Fibroblast of the aortic adventitia (primary cell): ENCODE results near the gene RARG. TPM values are rescaled to one million over a fixed set of nuclear protein-coding genes. Genes with fewer than 3 reads are reported as not detected.
A peak's percentile ranks its signal among the peaks of the same experiment; 100 is the strongest.

ENCODE experiments used
- DNase-seq: peaks from one replicate; pipeline ENCODE4 v3.0.0-alpha.2; 2010; ENCODE audit warnings: low read depth
- H3K4me3 ChIP-seq: 2 replicates; pipeline ENCODE4 v1.5.1; 2011; ENCODE audit warnings: low read depth, mild to moderate bottlenecking, control low read depth, low read length, moderate library complexity
- total RNA-seq: library from RNA; depleted of rRNA; stranded (reverse); fragments of >200 nt; gene quantifications from 2 replicates; pipeline ENCODE4 v1.2.3, GENCODE V29; 2012; ENCODE audit warnings: low replicate concordance
- TF ChIP-seq, protein P1 (sequence below): IDR thresholded peaks from 2 replicates; pipeline ENCODE4 v1.5.1; 2011; ENCODE audit warnings: mild to moderate bottlenecking, low read length, control low read depth, inconsistent platforms; ENCODE audit not compliant: insufficient read depth

RARG gene
- total RNA-seq, 1 donor, result 43.9 TPM

DNA sequence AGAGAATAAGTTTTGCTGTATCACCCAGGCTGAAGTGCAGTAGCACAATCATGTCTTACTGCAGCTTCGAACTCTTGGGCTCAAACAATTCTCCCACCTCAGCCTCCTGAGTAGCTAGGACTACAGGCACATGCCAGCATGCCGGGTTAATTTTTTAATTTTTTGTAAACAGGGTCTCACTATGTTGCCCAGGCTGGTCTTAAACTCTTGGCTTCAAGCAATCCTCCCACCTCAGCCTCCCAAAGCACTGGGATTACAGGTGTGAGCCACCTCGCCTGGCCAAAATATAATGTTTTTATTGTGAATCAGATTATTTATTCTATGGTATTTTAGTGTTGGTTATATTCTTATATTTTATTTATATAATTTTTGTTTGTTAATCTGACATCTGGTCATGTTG is 55.3 kb downstream of the RARG start:
- H3K4me3 ChIP-seq, result no peak overlapping the region
- TF ChIP-seq, protein P1, sequence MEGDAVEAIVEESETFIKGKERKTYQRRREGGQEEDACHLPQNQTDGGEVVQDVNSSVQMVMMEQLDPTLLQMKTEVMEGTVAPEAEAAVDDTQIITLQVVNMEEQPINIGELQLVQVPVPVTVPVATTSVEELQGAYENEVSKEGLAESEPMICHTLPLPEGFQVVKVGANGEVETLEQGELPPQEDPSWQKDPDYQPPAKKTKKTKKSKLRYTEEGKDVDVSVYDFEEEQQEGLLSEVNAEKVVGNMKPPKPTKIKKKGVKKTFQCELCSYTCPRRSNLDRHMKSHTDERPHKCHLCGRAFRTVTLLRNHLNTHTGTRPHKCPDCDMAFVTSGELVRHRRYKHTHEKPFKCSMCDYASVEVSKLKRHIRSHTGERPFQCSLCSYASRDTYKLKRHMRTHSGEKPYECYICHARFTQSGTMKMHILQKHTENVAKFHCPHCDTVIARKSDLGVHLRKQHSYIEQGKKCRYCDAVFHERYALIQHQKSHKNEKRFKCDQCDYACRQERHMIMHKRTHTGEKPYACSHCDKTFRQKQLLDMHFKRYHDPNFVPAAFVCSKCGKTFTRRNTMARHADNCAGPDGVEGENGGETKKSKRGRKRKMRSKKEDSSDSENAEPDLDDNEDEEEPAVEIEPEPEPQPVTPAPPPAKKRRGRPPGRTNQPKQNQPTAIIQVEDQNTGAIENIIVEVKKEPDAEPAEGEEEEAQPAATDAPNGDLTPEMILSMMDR, result no peak
- no peak for DNase-seq

DNA sequence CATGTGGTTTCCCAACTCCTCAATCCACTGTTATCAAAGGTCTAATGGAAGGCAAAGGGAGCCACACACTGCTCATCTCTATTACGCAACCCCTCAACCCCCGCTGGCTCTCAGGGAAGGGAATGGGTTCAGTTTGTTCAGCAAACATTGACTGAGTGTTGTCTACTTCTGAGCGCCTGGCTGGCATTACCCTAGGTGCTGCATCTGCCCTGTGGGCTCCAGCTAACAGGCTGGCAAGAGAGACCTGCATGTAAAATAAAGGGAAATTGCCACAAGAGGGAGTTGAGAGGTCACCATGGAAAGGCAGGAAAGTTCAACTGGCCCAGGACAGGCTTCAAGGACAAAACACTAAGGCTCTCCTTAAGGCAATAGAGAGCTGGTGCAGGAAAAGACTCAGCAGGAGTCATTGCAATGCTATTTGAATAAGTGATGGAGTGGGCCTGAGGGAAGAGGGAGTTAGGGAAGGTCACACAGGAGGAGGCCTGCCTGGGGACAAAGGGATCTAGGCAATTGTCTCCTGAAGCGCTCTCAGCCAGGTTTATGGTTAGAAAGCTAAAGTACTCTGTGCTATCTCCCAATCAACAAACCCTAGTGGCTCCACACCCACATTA is 57.0 kb downstream of the RARG start:
- peak; percentile 44 for DNase-seq

DNA sequence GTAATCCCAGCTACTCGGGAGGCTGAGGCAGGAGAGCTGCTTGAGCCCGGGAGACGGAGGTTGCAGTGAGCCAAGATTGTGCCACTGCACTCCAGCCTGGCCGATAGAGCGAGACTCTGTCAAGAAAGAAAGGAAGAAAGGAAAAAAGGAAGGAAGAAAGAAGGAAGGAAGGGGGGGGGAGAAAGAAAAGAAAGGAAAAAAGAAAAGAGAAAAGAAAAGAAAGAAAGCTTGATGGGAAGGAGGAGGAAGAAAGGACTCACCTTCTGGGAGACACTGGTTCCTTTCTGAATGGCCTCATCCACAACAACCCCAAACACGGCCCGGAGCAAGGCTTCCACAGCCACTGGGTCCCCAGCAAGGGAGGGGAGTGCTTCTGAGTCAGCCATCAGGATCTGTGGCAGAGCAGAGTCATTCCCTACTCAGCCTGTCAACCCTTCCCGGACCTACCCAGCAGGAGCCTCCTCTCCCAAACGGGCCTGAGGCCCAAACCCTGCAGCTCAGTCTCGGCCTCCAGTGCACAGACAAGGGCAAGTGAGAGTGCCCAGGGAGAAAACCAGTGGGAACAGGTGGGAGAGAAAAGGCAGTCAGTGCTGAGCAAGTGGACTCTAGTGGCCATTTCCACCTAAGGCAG is 58.8 kb downstream of the RARG start:
- no peak overlapping the region for H3K4me3 ChIP-seq
- DNase-seq, result no peak
- TF ChIP-seq, protein P1, result no peak

More for the DNA sequence above, 57.0 kb downstream of the RARG start:
- TF ChIP-seq, protein P1, result peak; percentile 23
- H3K4me3 ChIP-seq, result no peak overlapping the region

DNA sequence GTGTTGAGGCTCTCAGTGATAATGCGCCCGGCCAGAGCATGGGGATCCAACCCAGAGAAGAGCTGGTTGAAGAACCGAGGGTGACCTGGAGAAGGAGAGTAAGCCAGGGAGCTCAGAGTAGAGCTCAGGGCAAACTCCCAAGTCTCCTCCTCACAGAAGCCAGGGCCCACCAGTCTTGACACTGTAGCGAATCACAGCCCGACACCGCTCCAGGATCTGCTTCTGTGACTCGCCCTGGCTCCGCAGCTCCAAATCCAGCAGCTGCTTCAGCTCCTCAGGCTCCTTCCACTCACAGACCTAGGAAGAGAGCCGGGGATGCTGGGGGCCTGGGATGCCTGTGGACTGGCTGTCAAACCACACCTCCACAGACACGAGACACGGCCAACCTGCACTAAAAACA is 59.7 kb downstream of the RARG start:
- TF ChIP-seq, protein P1, result no peak
- no peak overlapping the region for H3K4me3 ChIP-seq
- DNase-seq, result peak; percentile 68

DNA sequence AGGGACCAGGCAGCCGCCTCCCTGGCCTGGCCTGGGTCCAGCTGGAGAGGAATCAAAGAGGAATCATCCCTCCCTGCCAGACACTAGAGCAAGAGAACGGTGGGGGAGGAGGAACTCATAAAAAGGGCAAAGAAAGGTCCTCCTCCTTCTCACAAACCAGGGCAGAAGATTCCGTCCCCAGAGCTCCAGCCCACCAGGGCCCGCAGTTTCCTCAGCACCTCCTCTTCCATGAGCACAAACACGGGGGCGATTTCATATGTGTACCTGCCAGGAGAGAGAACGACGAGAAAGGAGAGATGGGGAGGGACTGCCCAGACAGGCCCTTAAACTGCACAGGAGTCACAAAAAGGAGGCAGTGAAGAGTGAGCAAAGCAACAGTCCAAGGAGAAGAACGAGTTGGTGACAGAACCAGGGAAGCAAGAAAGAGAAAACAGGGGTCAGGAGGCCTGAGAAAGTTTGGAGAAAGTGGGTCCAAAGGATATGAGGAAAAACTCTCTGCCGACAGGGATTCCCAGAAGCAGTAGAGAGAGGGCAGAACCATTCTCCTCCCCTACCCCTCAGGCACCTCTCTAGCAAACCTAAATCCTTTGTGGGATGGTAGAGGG is 60.2 kb downstream of the RARG start:
- TF ChIP-seq, protein P1, result no peak
- DNase-seq, result no peak
- H3K4me3 ChIP-seq, result no peak overlapping the region

DNA sequence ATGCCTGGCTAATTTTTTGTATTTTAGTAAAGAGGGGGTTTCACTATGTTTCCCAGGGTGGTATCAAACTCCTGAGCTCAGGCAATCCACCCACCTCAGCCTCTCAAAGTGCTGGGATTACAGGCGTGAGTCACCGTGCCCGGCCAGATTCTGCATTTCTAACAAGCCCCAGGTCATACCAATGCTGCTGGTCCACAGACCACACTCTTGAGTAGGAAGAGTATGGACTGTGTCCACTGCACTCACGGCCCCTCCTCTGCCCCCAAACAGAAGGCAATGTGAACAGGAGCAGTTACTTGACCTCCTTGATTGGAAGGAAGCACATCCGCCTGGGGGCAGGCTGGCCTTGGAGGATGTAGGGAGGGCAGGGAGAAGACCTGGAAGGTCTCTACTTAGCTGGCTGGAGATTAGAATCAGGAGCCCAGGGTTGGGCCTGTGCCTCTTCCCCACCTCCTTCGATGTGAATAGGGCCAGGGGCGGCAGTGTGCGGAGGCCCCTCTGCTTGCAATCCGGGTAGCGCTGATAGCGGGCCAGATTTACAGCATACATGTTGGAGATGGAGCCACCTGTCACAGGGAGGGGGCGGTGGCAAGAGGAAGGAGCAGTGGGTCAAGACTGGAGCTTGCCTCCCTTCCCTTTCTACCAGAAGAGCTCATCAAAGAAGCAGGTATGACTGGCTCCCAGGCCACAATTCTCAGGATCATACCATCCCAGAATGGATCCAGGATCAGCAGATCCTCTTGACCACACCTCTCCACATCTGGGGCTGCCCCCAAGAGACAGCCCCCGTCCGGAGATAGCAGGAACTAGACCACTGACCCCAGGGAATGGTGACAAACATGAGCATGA is 60.9 kb downstream of the RARG start:
- DNase-seq, result no peak
- no peak overlapping the region for H3K4me3 ChIP-seq
- TF ChIP-seq, protein P1, result no peak
